K562 (cell line): ENCODE data around the gene ENOX2. TPM values are rescaled to one million over a fixed set of nuclear protein-coding genes. Genes with fewer than 3 reads are reported as not detected.
A peak's percentile ranks its signal among the peaks of the same experiment; 100 is the strongest.

Experiments
- CBFA2T3 ChIP-seq: fragments of 450-650 bp; IDR thresholded peaks from 2 replicates; pipeline ENCODE4 v1.6.1; 2017
- SLC30A9 ChIP-seq: fragments of 250-450 bp; sonication (Bioruptor Pico); IDR thresholded peaks from 2 replicates; pipeline ENCODE4 v1.8.0; 2022; ENCODE audit warnings: mild to moderate bottlenecking, moderate library complexity
- TOE1 ChIP-seq, 2 experiments: fragments of 450-650 bp in 1 of 2; sonication (generic) in 1 of 2; formaldehyde crosslinking in 1 of 2; IDR thresholded peaks; 2 replicates each; pipeline versions ENCODE4 v1.7.1 to v1.8.0; 2016 to 2022; ENCODE audit warnings: borderline replicate concordance in 2 of 2, mild to moderate bottlenecking in 2 of 2, antibody characterized with exemption in 1 of 2, inconsistent platforms in 1 of 2, low read depth in 1 of 2, missing genetic modification reagents in 1 of 2, moderate library complexity in 1 of 2
- ZNF507 ChIP-seq: conservative IDR thresholded peaks from 2 replicates; pipeline ENCODE4 v1.6.1; 2017; ENCODE audit warnings: missing genetic modification characterization, missing compliant biosample characterization
- polyA plus RNA-seq, 8 experiments: library from polyadenylated mRNA; depleted of rRNA in 4 of 8; stranded (reverse) in 5 of 8; unstranded in 3 of 8; fragments of >200 nt; fragmentation: Nextera tagmentation in 2 of 8; fragmentation: Illumina TruSeq in 1 of 8; extraction: Ambion mirVana in 2 of 8; extraction: Trizol in 1 of 8; gene quantifications; 2 replicates each; pipeline versions ENCODE4 v1.2.1 to v1.2.3, GENCODE V29; 2011 to 2014; ENCODE audit warnings: inconsistent platforms in 1 of 8, missing spikeins in 1 of 8
- total RNA-seq, 7 experiments: library from RNA; depleted of rRNA in 6 of 7; stranded (reverse); fragments of >200 nt in 6 of 7; fragmentation: Illumina TruSeq in 2 of 7; extraction: Trizol in 2 of 7; gene quantifications; 2 replicates each; pipeline versions ENCODE4 v1.2.1 to v1.2.3, GENCODE V29; 2011 to 2021; ENCODE audit warnings: low replicate concordance in 1 of 7
- TF ChIP-seq, protein P1 (sequence below), 2 experiments: fragments of 450-650 bp; IDR thresholded peaks; 2 replicates each; pipeline ENCODE4 v1.6.1; 2016; ENCODE audit warnings: mild to moderate bottlenecking in 2 of 2, borderline replicate concordance in 1 of 2, low read depth in 1 of 2, moderate library complexity in 1 of 2
- TF ChIP-seq, protein P2 (sequence below), 2 experiments: fragments of 450-650 bp; IDR thresholded peaks; 2 replicates each; pipeline ENCODE4 v1.6.1; 2018; ENCODE audit warnings: mild to moderate bottlenecking in 2 of 2, low read depth in 1 of 2; ENCODE audit not compliant: partially characterized antibody in 2 of 2

Gene ENOX2
- total and polyA plus RNA-seq, 9 of the 15 experiments (the other 6 are each of a cell fraction or from before 2014, with no cell fraction given): 6.1 to 24.0 (median 13.8) TPM

DNA sequence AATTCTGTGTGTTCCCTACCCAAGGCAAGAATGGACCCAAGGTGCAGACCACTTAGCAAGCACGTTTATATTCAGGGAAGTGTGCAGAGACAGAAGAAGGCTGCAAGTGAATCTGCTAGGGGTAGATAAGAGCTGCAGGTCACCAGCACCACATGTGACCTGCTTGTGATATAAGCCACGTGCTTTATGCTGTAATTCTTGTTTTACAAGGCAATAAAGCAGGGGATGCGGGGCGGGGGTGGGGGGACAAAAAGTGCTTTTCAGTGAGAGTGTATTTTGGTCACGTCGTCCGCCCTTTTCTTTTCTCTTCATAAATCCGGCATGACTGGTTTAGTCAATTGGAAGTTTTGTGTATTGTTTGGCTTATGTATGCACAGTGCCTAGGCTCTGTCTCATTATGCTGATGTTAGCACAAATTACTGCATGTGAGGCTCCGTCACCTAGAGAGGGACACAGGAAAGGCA is 308.5 kb downstream of the ENOX2 start (continued):
- TF ChIP-seq, protein P1, sequence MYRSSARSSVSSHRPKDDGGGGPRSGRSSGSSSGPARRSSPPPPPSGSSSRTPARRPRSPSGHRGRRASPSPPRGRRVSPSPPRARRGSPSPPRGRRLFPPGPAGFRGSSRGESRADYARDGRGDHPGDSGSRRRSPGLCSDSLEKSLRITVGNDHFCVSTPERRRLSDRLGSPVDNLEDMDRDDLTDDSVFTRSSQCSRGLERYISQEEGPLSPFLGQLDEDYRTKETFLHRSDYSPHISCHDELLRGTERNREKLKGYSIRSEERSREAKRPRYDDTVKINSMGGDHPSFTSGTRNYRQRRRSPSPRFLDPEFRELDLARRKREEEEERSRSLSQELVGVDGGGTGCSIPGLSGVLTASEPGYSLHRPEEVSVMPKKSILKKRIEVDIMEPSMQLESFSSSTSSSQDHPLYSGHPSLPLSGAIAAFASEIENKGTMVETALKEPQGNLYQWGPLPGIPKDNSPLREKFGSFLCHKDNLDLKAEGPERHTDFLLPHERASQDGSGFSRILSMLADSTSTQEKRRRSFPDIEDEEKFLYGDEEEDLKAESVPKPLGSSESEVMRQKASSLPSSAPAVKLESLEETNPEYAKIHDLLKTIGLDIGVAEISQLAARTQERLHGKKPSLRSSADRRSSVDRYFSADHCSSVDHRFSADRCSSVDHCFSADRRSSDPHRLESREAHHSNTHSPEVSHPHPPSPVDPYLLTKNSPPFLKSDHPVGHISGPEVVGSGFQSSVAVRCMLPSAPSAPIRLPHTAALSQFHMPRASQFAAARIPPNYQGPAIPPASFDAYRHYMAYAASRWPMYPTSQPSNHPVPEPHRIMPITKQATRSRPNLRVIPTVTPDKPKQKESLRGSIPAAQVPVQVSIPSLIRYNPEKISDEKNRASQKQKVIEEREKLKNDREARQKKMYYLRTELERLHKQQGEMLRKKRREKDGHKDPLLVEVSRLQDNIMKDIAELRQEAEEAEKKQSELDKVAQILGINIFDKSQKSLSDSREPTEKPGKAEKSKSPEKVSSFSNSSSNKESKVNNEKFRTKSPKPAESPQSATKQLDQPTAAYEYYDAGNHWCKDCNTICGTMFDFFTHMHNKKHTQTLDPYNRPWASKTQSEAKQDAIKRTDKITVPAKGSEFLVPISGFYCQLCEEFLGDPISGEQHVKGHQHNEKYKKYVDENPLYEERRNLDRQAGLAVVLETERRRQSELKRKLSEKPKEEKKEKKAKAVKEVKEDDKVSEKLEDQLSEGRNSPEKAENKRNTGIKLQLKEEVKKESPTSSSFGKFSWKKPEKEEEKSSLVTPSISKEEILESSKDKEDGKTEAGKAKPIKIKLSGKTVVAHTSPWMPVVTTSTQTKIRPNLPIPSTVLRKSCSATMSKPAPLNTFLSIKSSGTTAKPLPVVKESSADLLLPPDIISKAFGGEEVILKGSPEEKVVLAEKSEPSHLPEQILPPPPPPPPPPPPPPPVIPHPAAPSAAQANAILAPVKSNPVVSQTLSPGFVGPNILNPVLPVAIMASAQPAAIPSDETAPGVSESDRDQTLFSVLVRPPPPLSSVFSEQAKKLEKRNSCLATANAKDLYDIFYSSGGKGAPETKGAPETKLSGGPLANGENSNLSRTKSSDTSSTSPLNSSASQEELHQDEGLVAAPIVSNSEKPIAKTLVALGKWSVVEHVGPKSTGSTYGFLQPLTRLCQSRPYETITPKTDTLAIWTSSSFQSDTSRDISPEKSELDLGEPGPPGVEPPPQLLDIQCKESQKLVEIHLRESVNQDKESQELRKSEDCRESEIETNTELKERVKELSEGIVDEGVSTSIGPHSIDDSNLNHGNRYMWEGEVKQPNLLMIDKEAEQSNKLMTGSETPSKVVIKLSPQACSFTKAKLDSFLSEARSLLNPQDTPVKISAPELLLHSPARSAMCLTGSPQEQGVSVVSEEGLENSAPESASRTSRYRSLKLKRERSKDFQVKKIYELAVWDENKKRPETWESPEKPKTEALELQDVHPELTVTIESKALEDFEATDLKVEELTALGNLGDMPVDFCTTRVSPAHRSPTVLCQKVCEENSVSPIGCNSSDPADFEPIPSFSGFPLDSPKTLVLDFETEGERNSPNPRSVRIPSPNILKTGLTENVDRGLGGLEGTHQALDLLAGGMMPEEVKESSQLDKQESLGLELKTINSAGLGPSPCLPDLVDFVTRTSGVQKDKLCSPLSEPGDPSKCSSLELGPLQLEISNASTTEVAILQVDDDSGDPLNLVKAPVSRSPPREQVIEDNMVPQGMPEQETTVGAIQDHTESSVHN (IDR thresholded peaks at IDR 0.05; ENCODE audit: borderline replicate concordance in 1 of 2, low read depth in 1 of 2): peak in 1 of 2 experiments; percentile 62; a peak in 1 of 4 replicates
- no peak for TF ChIP-seq ZNF507 (tag)
- TF ChIP-seq TOE1 (IDR thresholded peaks at IDR 0.05; ENCODE audit: borderline replicate concordance): peak; percentile 79
- TF ChIP-seq TOE1 (CRISPR knock-in tag; IDR thresholded peaks at IDR 0.05; ENCODE audit: borderline replicate concordance, low read depth): no peak
- peak; percentile 95 for TF ChIP-seq CBFA2T3
- TF ChIP-seq, protein P2, sequence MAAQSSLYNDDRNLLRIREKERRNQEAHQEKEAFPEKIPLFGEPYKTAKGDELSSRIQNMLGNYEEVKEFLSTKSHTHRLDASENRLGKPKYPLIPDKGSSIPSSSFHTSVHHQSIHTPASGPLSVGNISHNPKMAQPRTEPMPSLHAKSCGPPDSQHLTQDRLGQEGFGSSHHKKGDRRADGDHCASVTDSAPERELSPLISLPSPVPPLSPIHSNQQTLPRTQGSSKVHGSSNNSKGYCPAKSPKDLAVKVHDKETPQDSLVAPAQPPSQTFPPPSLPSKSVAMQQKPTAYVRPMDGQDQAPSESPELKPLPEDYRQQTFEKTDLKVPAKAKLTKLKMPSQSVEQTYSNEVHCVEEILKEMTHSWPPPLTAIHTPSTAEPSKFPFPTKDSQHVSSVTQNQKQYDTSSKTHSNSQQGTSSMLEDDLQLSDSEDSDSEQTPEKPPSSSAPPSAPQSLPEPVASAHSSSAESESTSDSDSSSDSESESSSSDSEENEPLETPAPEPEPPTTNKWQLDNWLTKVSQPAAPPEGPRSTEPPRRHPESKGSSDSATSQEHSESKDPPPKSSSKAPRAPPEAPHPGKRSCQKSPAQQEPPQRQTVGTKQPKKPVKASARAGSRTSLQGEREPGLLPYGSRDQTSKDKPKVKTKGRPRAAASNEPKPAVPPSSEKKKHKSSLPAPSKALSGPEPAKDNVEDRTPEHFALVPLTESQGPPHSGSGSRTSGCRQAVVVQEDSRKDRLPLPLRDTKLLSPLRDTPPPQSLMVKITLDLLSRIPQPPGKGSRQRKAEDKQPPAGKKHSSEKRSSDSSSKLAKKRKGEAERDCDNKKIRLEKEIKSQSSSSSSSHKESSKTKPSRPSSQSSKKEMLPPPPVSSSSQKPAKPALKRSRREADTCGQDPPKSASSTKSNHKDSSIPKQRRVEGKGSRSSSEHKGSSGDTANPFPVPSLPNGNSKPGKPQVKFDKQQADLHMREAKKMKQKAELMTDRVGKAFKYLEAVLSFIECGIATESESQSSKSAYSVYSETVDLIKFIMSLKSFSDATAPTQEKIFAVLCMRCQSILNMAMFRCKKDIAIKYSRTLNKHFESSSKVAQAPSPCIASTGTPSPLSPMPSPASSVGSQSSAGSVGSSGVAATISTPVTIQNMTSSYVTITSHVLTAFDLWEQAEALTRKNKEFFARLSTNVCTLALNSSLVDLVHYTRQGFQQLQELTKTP (IDR thresholded peaks at IDR 0.05; ENCODE audit: low read depth in 1 of 2, partially characterized antibody in 2 of 2): peak in 1 of 2 experiments; percentile 75
- no peak for TF ChIP-seq SLC30A9 (CRISPR knock-in tag)
